ENCODE measurements around the gene RNF183.

RNF183 gene

DNA sequence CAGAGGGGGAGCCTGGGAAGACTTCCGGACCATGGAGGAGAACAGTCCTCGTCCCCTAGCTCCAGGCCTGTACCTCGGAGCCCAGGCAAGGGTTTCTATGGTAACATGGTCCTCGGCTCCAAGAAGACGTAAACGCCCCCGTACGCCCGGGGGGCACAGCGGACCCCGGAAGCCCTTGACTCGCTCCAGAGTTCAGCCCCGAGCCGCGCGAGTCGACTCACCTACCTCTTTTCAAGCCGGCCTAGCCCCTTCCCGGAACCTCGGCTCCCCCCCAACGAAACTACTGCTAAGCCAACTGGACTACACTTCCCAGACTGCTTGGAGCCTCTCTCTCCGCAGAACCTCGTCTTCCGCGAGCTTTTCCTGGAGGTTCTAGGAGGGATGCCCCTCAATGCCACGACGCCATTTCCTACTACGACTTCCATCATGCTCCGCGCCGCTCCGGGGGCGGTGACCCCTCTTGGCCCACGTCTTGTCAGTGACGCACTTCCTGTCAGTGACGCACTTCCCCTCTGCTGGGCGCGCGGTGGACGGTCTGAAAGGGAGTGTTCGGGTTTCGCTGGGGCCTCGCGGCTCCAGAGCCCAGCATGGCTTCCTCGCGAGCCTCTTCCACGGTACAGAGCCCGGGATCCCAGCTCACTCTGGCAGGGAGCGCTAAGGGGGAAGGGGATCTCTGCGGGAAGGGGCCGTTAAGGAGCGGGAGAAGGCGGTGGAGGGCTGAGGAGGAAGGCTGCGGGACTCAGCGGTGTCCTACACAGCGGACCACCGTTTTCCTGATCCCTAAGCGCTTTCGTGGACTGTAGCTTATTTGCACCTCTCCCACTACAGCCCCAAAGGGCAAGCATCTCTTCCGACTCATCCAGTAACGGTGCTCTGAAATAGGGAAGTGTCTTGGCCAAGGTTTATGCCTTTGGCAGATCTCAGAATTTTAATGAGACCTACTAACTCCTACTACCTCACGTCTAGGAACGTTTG is 27.7 kb downstream of the RNF183 start, which contains the start of the genes CDC26 and PRPF4 (continued):
- TF ChIP-seq, protein P1, sequence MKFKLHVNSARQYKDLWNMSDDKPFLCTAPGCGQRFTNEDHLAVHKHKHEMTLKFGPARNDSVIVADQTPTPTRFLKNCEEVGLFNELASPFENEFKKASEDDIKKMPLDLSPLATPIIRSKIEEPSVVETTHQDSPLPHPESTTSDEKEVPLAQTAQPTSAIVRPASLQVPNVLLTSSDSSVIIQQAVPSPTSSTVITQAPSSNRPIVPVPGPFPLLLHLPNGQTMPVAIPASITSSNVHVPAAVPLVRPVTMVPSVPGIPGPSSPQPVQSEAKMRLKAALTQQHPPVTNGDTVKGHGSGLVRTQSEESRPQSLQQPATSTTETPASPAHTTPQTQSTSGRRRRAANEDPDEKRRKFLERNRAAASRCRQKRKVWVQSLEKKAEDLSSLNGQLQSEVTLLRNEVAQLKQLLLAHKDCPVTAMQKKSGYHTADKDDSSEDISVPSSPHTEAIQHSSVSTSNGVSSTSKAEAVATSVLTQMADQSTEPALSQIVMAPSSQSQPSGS (tag by site-specific recombination; IDR thresholded peaks at IDR 0.05; ENCODE audit: low read depth): peak; percentile 17; the same call in 1 of the 2 replicates
- TF ChIP-seq, protein P2, sequence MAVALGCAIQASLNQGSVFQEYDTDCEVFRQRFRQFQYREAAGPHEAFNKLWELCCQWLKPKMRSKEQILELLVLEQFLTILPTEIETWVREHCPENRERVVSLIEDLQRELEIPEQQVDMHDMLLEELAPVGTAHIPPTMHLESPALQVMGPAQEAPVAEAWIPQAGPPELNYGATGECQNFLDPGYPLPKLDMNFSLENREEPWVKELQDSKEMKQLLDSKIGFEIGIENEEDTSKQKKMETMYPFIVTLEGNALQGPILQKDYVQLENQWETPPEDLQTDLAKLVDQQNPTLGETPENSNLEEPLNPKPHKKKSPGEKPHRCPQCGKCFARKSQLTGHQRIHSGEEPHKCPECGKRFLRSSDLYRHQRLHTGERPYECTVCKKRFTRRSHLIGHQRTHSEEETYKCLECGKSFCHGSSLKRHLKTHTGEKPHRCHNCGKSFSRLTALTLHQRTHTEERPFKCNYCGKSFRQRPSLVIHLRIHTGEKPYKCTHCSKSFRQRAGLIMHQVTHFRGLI (tag by site-specific recombination; IDR thresholded peaks at IDR 0.05): 0 out of 2 replicates have a peak, but pooled peaks have one; percentile 32
- TF ChIP-seq, protein P3, sequence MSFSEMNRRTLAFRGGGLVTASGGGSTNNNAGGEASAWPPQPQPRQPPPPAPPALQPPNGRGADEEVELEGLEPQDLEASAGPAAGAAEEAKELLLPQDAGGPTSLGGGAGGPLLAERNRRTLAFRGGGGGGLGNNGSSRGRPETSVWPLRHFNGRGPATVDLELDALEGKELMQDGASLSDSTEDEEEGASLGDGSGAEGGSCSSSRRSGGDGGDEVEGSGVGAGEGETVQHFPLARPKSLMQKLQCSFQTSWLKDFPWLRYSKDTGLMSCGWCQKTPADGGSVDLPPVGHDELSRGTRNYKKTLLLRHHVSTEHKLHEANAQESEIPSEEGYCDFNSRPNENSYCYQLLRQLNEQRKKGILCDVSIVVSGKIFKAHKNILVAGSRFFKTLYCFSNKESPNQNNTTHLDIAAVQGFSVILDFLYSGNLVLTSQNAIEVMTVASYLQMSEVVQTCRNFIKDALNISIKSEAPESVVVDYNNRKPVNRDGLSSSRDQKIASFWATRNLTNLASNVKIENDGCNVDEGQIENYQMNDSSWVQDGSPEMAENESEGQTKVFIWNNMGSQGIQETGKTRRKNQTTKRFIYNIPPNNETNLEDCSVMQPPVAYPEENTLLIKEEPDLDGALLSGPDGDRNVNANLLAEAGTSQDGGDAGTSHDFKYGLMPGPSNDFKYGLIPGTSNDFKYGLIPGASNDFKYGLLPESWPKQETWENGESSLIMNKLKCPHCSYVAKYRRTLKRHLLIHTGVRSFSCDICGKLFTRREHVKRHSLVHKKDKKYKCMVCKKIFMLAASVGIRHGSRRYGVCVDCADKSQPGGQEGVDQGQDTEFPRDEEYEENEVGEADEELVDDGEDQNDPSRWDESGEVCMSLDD (tag by site-specific recombination; IDR thresholded peaks at IDR 0.05): peak; percentile 99
- TF ChIP-seq ZNF221 (tag by site-specific recombination; IDR thresholded peaks at IDR 0.05; ENCODE audit: borderline replicate concordance) (no peak), ZNF549 (tag by site-specific recombination; IDR thresholded peaks at IDR 0.05) (no peak), ZNF140 (tag by site-specific recombination; IDR thresholded peaks at IDR 0.05) (no peak), ZNF843 (tag by site-specific recombination; IDR thresholded peaks at IDR 0.05) (no peak), GLI2 (tag by site-specific recombination; IDR thresholded peaks at IDR 0.05; ENCODE audit: borderline replicate concordance, low read depth) (no peak), ZNF558 (tag by site-specific recombination; IDR thresholded peaks at IDR 0.05) (no peak), ZNF76 (tag by site-specific recombination; IDR thresholded peaks at IDR 0.05; ENCODE audit: borderline replicate concordance, low read depth) (peak; percentile 96), ZNF785 (tag by site-specific recombination; IDR thresholded peaks at IDR 0.05) (no peak), ZNF391 (tag by site-specific recombination; IDR thresholded peaks at IDR 0.05; ENCODE audit: borderline replicate concordance, low read depth) (no peak), ZXDB (tag by site-specific recombination; IDR thresholded peaks at IDR 0.05) (peak; percentile 84), ZNF214 (tag by site-specific recombination; IDR thresholded peaks at IDR 0.05; ENCODE audit: borderline replicate concordance) (no peak)
- TF ChIP-seq, protein P4, sequence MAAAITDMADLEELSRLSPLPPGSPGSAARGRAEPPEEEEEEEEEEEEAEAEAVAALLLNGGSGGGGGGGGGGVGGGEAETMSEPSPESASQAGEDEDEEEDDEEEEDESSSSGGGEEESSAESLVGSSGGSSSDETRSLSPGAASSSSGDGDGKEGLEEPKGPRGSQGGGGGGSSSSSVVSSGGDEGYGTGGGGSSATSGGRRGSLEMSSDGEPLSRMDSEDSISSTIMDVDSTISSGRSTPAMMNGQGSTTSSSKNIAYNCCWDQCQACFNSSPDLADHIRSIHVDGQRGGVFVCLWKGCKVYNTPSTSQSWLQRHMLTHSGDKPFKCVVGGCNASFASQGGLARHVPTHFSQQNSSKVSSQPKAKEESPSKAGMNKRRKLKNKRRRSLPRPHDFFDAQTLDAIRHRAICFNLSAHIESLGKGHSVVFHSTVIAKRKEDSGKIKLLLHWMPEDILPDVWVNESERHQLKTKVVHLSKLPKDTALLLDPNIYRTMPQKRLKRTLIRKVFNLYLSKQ (tag by site-specific recombination; IDR thresholded peaks at IDR 0.05; ENCODE audit: borderline replicate concordance): no peak
- TF ChIP-seq, protein P5, sequence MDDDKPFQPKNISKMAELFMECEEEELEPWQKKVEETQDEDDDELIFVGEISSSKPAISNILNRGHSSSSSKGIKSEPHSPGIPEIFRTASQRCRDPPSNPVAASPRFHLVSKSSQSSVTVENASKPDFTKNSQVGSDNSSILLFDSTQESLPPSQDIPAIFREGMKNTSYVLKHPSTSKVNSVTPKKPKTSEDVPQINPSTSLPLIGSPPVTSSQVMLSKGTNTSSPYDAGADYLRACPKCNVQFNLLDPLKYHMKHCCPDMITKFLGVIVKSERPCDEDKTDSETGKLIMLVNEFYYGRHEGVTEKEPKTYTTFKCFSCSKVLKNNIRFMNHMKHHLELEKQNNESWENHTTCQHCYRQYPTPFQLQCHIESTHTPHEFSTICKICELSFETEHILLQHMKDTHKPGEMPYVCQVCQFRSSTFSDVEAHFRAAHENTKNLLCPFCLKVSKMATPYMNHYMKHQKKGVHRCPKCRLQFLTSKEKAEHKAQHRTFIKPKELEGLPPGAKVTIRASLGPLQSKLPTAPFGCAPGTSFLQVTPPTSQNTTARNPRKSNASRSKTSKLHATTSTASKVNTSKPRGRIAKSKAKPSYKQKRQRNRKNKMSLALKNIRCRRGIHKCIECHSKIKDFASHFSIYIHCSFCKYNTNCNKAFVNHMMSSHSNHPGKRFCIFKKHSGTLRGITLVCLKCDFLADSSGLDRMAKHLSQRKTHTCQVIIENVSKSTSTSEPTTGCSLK (tag by site-specific recombination; IDR thresholded peaks at IDR 0.05): no peak

Measured in HEK293 (cell line).